Tibial nerve (tissue), 4 donors: ENCODE measurements around the gene ZNF438. TPM values are rescaled to one million over a fixed set of nuclear protein-coding genes. Genes with fewer than 3 reads are reported as not detected.

Source experiments
- DNase-seq, 2 donors: peaks; one replicate each; pipeline ENCODE4 v3.0.0-alpha.2; 2019; ENCODE audit warnings: low spot score in 2 of 2
- H3K27ac ChIP-seq, 4 donors: fragments of 200-600 bp; sonication (generic) in 3 of 4; one replicate each; pipeline ENCODE4 v1.5.1; 2017 to 2019; ENCODE audit warnings: mild to moderate bottlenecking in 1 of 4
- H3K27me3 ChIP-seq, 2 donors: fragments of 200-600 bp; sonication (generic) in 1 of 2; one replicate each; pipeline versions ENCODE4 v1.5.1 to v1.6.0; 2017 to 2019
- H3K36me3 ChIP-seq, 3 donors: fragments of 200-600 bp; sonication (generic); one replicate each; pipeline ENCODE4 v1.5.1; 2018 to 2019
- H3K4me1 ChIP-seq, 4 donors: fragments of 200-600 bp; sonication (generic) in 3 of 4; one replicate each; pipeline ENCODE4 v1.5.1; 2017 to 2019
- H3K4me3 ChIP-seq, 4 donors: fragments of 200-600 bp; sonication (generic) in 3 of 4; one replicate each; pipeline ENCODE4 v1.5.1; 2017 to 2019; ENCODE audit warnings: mild to moderate bottlenecking in 1 of 4, moderate library complexity in 1 of 4
- H3K9me3 ChIP-seq, 4 donors: fragments of 200-600 bp; sonication (generic) in 3 of 4; one replicate each; pipeline ENCODE4 v1.5.1; 2017 to 2019
- CTCF ChIP-seq, 5 experiments: fragments of 200-600 bp in 3 of 5; fragments of 450-650 bp in 2 of 5; sonication (generic) in 3 of 5; IDR thresholded peaks; one replicate each; pipeline ENCODE4 v1.5.1; 2016 to 2019; ENCODE audit warnings: antibody characterized with exemption in 5 of 5, mild to moderate bottlenecking in 3 of 5, moderate library complexity in 2 of 5
- EP300 ChIP-seq, 2 donors: sonication (generic); formaldehyde crosslinking; IDR thresholded peaks; one replicate each; pipeline ENCODE4 v1.6.1; 2017; ENCODE audit warnings: antibody characterized with exemption in 2 of 2, mild to moderate bottlenecking in 1 of 2
- POLR2A ChIP-seq, 2 donors: fragments of 450-650 bp; IDR thresholded peaks; one replicate each; pipeline ENCODE4 v1.6.1; 2017; ENCODE audit warnings: antibody characterized with exemption in 2 of 2, mild to moderate bottlenecking in 2 of 2, moderate library complexity in 2 of 2
- WGBS, 2 donors: methylation state at CpG; one replicate each; pipeline ENCODE4 v1.1.5; 2018; 5-methylcytosine and 5-hydroxymethylcytosine counted together
- total RNA-seq, 4 donors: library from RNA; depleted of rRNA; stranded (reverse); fragments of >200 nt; gene quantifications; one replicate each; pipeline ENCODE4 v1.1.0, GENCODE V29; 2016

The ZNF438 gene
- total RNA-seq, 4 donors from 2014 or later = 10.8 to 26.5 (median 19.7) TPM

GRCh38 chr10:30991647-30992011 is 40.0 kb downstream of the ZNF438 start:
- TF ChIP-seq EP300 (IDR thresholded peaks at IDR 0.05) = no peak
- no peak for TF ChIP-seq CTCF (IDR thresholded peaks at IDR 0.05)
- no peak for TF ChIP-seq POLR2A (IDR thresholded peaks at IDR 0.05)
- Histone ChIP-seq H3K27ac (no peak overlapping the region), H3K27me3 (no peaks in the 10 kb centered on the region), H3K9me3 (peaks cover 0 to 16% (median 0%) of the 10 kb centered on the region in 4 donors), H3K4me3 (no peak overlapping the region), H3K36me3 (peaks cover 0 to 14% (median 0%) of the 10 kb centered on the region in 3 donors), H3K4me1 (peaks cover 0 to 16% (median 3%) of the 10 kb centered on the region in 4 donors)
- no peak for DNase-seq
- WGBS, 2 donors = 69 to 92% methylated on average over 1 of the region's 1 CpG

GRCh38 chr10:30990971-30991646 is 40.6 kb downstream of the ZNF438 start:
- H3K4me3 ChIP-seq = no peak overlapping the region
- no peak for DNase-seq
- H3K36me3 ChIP-seq = peaks cover 0 to 14% (median 0%) of the 10 kb centered on the region in 3 donors
- H3K9me3 ChIP-seq = peaks cover 0 to 16% (median 0%) of the 10 kb centered on the region in 4 donors
- H3K4me1 ChIP-seq = peaks cover 0 to 21% (median 0%) of the 10 kb centered on the region in 4 donors
- WGBS, 2 donors = 92 to 93% methylated on average over 2 of the region's 2 CpGs
- H3K27ac ChIP-seq = no peak overlapping the region
- TF ChIP-seq POLR2A (IDR thresholded peaks at IDR 0.05) (no peak), CTCF (IDR thresholded peaks at IDR 0.05) (no peak), EP300 (IDR thresholded peaks at IDR 0.05) (no peak)
- H3K27me3 ChIP-seq = no peaks in the 10 kb centered on the region

GRCh38 chr10:30990351-30990750 is 41.3 kb downstream of the ZNF438 start:
- no peak overlapping the region for H3K4me3 ChIP-seq
- 74 to 92% methylated on average over 2 of the region's 2 CpGs for WGBS, 2 donors
- TF ChIP-seq POLR2A (IDR thresholded peaks at IDR 0.05) = no peak
- TF ChIP-seq CTCF (IDR thresholded peaks at IDR 0.05) = no peak
- no peak for TF ChIP-seq EP300 (IDR thresholded peaks at IDR 0.05)
- peaks cover 0 to 14% (median 0%) of the 10 kb centered on the region in 3 donors for H3K36me3 ChIP-seq
- H3K27ac ChIP-seq = no peak overlapping the region
- no peaks in the 10 kb centered on the region for H3K27me3 ChIP-seq
- peaks cover 0 to 29% (median 0%) of the 10 kb centered on the region in 4 donors for H3K4me1 ChIP-seq
- peaks cover 0 to 12% (median 0%) of the 10 kb centered on the region in 4 donors for H3K9me3 ChIP-seq
- DNase-seq = no peak

- Histone ChIP-seq H3K27ac (peak overlapping the region in 1 of 4 donors; percentile 21), H3K36me3 (peaks cover 0 to 6% (median 0%) of the 10 kb centered on the region in 3 donors), H3K9me3 (no peaks in the 10 kb centered on the region), H3K4me1 (peaks cover 0 to 43% (median 4%) of the 10 kb centered on the region in 4 donors), H3K4me3 (no peak overlapping the region), H3K27me3 (no peaks in the 10 kb centered on the region)
- TF ChIP-seq POLR2A (IDR thresholded peaks at IDR 0.05) (no peak), CTCF (IDR thresholded peaks at IDR 0.05) (no peak), EP300 (IDR thresholded peaks at IDR 0.05) (no peak)
- WGBS, 2 donors = 59 to 66% methylated on average over 1 of the region's 1 CpG
- no peak for DNase-seq
Observed at GRCh38 chr10:30988831-30989435, 42.7 kb downstream of the ZNF438 start.

- TF ChIP-seq CTCF (IDR thresholded peaks at IDR 0.05) (no peak), EP300 (IDR thresholded peaks at IDR 0.05) (no peak), POLR2A (IDR thresholded peaks at IDR 0.05) (no peak)
- no peak overlapping the region for H3K4me3 ChIP-seq
Observed at GRCh38 chr10:30987463-30987862, 44.2 kb downstream of the ZNF438 start.

More at GRCh38 chr10:30987463-30987862, 44.2 kb downstream of the ZNF438 start:
- WGBS, 2 donors = 80 to 82% methylated on average over 5 of the region's 5 CpGs
- no peak overlapping the region for H3K27ac ChIP-seq
- H3K36me3 ChIP-seq = no peaks in the 10 kb centered on the region
- H3K27me3 ChIP-seq = no peaks in the 10 kb centered on the region
- no peak for DNase-seq
- H3K4me1 ChIP-seq = peaks cover 0 to 51% (median 4%) of the 10 kb centered on the region in 4 donors
- no peaks in the 10 kb centered on the region for H3K9me3 ChIP-seq
